KOPT-K1 (cell line): ENCODE measurements around the gene APOE.
"Not testable (repeated sequence)": the region's sequence is repeated elsewhere in the genome, so short reads cannot be mapped to it uniquely, and the experiment has no call there.

Experiments
- H3K27ac ChIP-seq: fragments of 200-600 bp; sonication (generic); 2 replicates; pipeline ENCODE4 v1.5.1; 2016; ENCODE audit warnings: antibody characterized with exemption, mild to moderate bottlenecking, low read depth, low read length; ENCODE audit not compliant: poor library complexity, severe bottlenecking
- H3K36me3 ChIP-seq: fragments of 200-600 bp; sonication (generic); 2 replicates; pipeline ENCODE4 v1.5.1; 2017; ENCODE audit warnings: antibody characterized with exemption, mild to moderate bottlenecking, low read length, moderate library complexity; ENCODE audit not compliant: insufficient read depth
- H3K9me3 ChIP-seq: fragments of 200-600 bp; sonication (generic); 2 replicates; pipeline ENCODE4 v1.5.1; 2017; ENCODE audit warnings: antibody characterized with exemption, low read length, mild to moderate bottlenecking; ENCODE audit not compliant: insufficient read depth, poor library complexity, severe bottlenecking

The APOE gene

GRCh38 chr19:44893332-44894051 lies 12.1 kb upstream of the APOE start:
- peaks cover 63% of the 10 kb centered on the region for H3K36me3 ChIP-seq
- H3K27ac ChIP-seq, result no peak overlapping the region
- no peaks in the 10 kb centered on the region for H3K9me3 ChIP-seq

- Histone ChIP-seq H3K9me3 (no peaks in the 10 kb centered on the region), H3K27ac (no peak overlapping the region), H3K36me3 (peaks cover 65% of the 10 kb centered on the region)
Observed at GRCh38 chr19:44894052-44894400, 11.6 kb upstream of the APOE start.

GRCh38 chr19:44894946-44895345 lies 10.7 kb upstream of the APOE start:
- peaks cover 74% of the 10 kb centered on the region for H3K36me3 ChIP-seq
- no peak overlapping the region for H3K27ac ChIP-seq
- H3K9me3 ChIP-seq, result no peaks in the 10 kb centered on the region

- H3K9me3 ChIP-seq, result no peaks in the 10 kb centered on the region
- no peak overlapping the region for H3K27ac ChIP-seq
- H3K36me3 ChIP-seq, result peaks cover 96% of the 10 kb centered on the region
Observed at GRCh38 chr19:44897835-44898234, 7.8 kb upstream of the APOE start.

GRCh38 chr19:44900328-44901244 lies 5.0 kb upstream of the APOE start:
- H3K27ac ChIP-seq, result no peak overlapping the region
- peaks cover 80% of the 10 kb centered on the region for H3K36me3 ChIP-seq
- H3K9me3 ChIP-seq, result no peaks in the 10 kb centered on the region

- no peaks in the 10 kb centered on the region for H3K9me3 ChIP-seq
- H3K27ac ChIP-seq, result no peak overlapping the region
- peaks cover 54% of the 10 kb centered on the region for H3K36me3 ChIP-seq
Observed at GRCh38 chr19:44903216-44903601, 2.4 kb upstream of the APOE start.

GRCh38 chr19:44903602-44904425 lies 1.8 kb upstream of the APOE start:
- H3K27ac ChIP-seq, result no peak overlapping the region
- H3K9me3 ChIP-seq, result no peaks in the 10 kb centered on the region
- H3K36me3 ChIP-seq, result peaks cover 50% of the 10 kb centered on the region

GRCh38 chr19:44904426-44904994 lies 1.1 kb upstream of the APOE start:
- H3K36me3 ChIP-seq, result peaks cover 46% of the 10 kb centered on the region
- no peaks in the 10 kb centered on the region for H3K9me3 ChIP-seq
- no peak overlapping the region for H3K27ac ChIP-seq

GRCh38 chr19:44907613-44908012 lies 2.0 kb downstream of the APOE start:
- Histone ChIP-seq H3K27ac (no peak overlapping the region), H3K9me3 (no peaks in the 10 kb centered on the region), H3K36me3 (peaks cover 15% of the 10 kb centered on the region)

GRCh38 chr19:44908074-44908835 lies 2.7 kb downstream of the APOE start:
- Histone ChIP-seq H3K9me3 (no peaks in the 10 kb centered on the region), H3K36me3 (peaks cover 8% of the 10 kb centered on the region; the same call in 1 of the 2 replicates), H3K27ac (no peak overlapping the region)

- Histone ChIP-seq H3K27ac (no peak overlapping the region), H3K9me3 (no peaks in the 10 kb centered on the region), H3K36me3 (peaks cover 3% of the 10 kb centered on the region; the same call in 1 of the 2 replicates)
Observed at GRCh38 chr19:44908836-44909261, 3.3 kb downstream of the APOE start.

- Histone ChIP-seq H3K36me3 (no peaks in the 10 kb centered on the region), H3K9me3 (no peaks in the 10 kb centered on the region), H3K27ac (no peak overlapping the region)
Observed at GRCh38 chr19:44909775-44910174, 4.2 kb downstream of the APOE start.

- H3K27ac ChIP-seq, H3K36me3 ChIP-seq, H3K9me3 ChIP-seq: not testable (repeated sequence)
Observed at GRCh38 chr19:44911896-44912295, 6.3 kb downstream of the APOE start.

GRCh38 chr19:44912854-44913253 lies 7.3 kb downstream of the APOE start:
- Histone ChIP-seq H3K27ac (no peak overlapping the region), H3K36me3 (no peaks in the 10 kb centered on the region), H3K9me3 (no peaks in the 10 kb centered on the region)
